Pancreas (tissue), 10 donors: ENCODE measurements around the gene TNFRSF21. TPM values are rescaled to one million over a fixed set of nuclear protein-coding genes. Genes with fewer than 3 reads are reported as not detected.

Experiments used
- ATAC-seq, 4 donors: fragments of 200-7000 bp; cut with Tn5 transposase; one replicate each; pipeline versions ENCODE4 v1.8.0 to v1.9.1; 2020; ENCODE audit warnings: mild to moderate bottlenecking in 4 of 4, moderate library complexity in 4 of 4
- DNase-seq, 6 donors: peaks; one replicate each; pipeline ENCODE4 v3.0.0-alpha.2; 2020
- FAIRE-seq: peaks from 2 replicates; lab custom pipeline; 2012; peaks lifted over from hg19 to GRCh38; lab: Jason Lieb, UNC
- H3K27ac ChIP-seq, 4 donors: fragments of 200-600 bp; sonication (generic); 1 replicate in 3 of 4; 2 replicates in 1 of 4; pipeline versions ENCODE4 v1.5.0 to v1.8.0; 2020
- H3K27me3 ChIP-seq, 4 donors: fragments of 200-600 bp; one replicate each; pipeline ENCODE4 v1.8.0; 2021
- H3K36me3 ChIP-seq, 3 donors: fragments of 200-600 bp; sonication (generic) in 1 of 3; one replicate each; pipeline versions ENCODE4 v1.5.0 to v1.8.0; 2020 to 2021
- H3K4me1 ChIP-seq, 3 donors: fragments of 200-600 bp; one replicate each; pipeline ENCODE4 v1.8.0; 2021
- H3K4me3 ChIP-seq, 4 donors: fragments of 200-600 bp; sonication (generic) in 2 of 4; one replicate each; pipeline versions ENCODE4 v1.5.0 to v1.8.0; 2020 to 2021
- H3K9me3 ChIP-seq, 4 donors: fragments of 200-600 bp; one replicate each; pipeline ENCODE4 v1.8.0; 2021
- WGBS, 2 donors: extraction: QIAGEN DNeasy Blood & Tissue Kit; methylation state at CpG; one replicate each; pipeline ENCODE4 v1.1.7; 2013; 5-methylcytosine and 5-hydroxymethylcytosine counted together
- intact Hi-C, 3 donors: fragments of 100-400 bp; cut with DNase I; formaldehyde crosslinking; loops; one replicate each; pipeline versions ENCODE4 v1.11.1 to v1.14.2; 2022
- polyA plus RNA-seq, 2 donors: library from polyadenylated mRNA; stranded (reverse); fragments of 200-250 nt; gene quantifications; one replicate each; pipeline ENCODE4 v1.2.3, GENCODE V29; 2013
- total RNA-seq, 6 donors: library from RNA; stranded (reverse); fragmentation: NEBNext Ultra II Directional in 4 of 6; extraction: Animal tissue kit (Norgen Biotek cat#: 25700) in 4 of 6; gene quantifications; one replicate each; pipeline versions ENCODE4 v1.2.1 to v1.2.4, GENCODE V29; 2021 to 2023
- TF ChIP-seq, protein P1 (sequence below), 4 donors: fragments of 200-600 bp; sonication (generic) in 3 of 4; IDR thresholded peaks; one replicate each; pipeline versions ENCODE4 v1.5.0 to v1.8.0; 2021; ENCODE audit warnings: antibody characterized with exemption in 4 of 4
- donor health status: healthy with polysubstance abuse.
- donor health status: DM: no; HTN: no; CAD: no; lungs with moderate emphysema.
- donor health status: DM: no; HTN: no; CAD: no.
- donor health status: control.
- donor health status: control.
- donor health status: Bipolar disorder and iron deficiency.
- donor health status: DM: yes; HTN: yes; CAD: no.
- donor health status: DM: no; HTN: no; CAD: no.
- donor health status: DM: no; HTN: no; CAD: no.
- donor health status: DM: yes; HTN: yes; CAD: no.

Gene TNFRSF21
- total and polyA plus RNA-seq, 8 donors: 9.7 to 50.1 (median 15.8) TPM

DNA sequence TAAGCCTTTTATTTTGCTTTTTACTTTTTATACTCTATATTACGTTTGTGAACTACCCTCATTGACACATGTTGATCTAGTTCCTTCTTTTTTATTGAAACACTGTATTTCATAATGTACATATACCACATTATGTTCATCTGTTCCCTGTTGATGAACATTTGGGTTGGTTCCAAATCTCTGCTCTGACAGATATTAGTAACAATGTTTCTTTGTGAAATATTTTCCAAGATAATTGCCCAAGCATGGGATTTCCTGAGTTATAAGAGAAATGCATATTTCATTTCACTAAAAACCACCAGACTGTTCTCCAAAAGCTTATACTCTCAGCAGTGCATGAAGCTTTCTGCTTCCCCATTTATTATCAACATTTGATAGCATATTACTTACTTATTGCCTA is 44.2 kb upstream of the TNFRSF21 start:
- intact Hi-C loops: no loop called here
- DNase-seq (no peak), ATAC-seq (no peak), FAIRE-seq (no peak)
- TF ChIP-seq, protein P1, sequence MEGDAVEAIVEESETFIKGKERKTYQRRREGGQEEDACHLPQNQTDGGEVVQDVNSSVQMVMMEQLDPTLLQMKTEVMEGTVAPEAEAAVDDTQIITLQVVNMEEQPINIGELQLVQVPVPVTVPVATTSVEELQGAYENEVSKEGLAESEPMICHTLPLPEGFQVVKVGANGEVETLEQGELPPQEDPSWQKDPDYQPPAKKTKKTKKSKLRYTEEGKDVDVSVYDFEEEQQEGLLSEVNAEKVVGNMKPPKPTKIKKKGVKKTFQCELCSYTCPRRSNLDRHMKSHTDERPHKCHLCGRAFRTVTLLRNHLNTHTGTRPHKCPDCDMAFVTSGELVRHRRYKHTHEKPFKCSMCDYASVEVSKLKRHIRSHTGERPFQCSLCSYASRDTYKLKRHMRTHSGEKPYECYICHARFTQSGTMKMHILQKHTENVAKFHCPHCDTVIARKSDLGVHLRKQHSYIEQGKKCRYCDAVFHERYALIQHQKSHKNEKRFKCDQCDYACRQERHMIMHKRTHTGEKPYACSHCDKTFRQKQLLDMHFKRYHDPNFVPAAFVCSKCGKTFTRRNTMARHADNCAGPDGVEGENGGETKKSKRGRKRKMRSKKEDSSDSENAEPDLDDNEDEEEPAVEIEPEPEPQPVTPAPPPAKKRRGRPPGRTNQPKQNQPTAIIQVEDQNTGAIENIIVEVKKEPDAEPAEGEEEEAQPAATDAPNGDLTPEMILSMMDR (IDR thresholded peaks at IDR 0.05): no peak
- H3K27me3 ChIP-seq: no peaks in the 10 kb centered on the region
- no peaks in the 10 kb centered on the region for H3K36me3 ChIP-seq
- no peak overlapping the region for H3K4me3 ChIP-seq
- no peaks in the 10 kb centered on the region for H3K9me3 ChIP-seq
- H3K4me1 ChIP-seq: no peaks in the 10 kb centered on the region
- no peak overlapping the region for H3K27ac ChIP-seq
- 58% methylated on average over 1 of the region's 1 CpG for WGBS, 2 donors

DNA sequence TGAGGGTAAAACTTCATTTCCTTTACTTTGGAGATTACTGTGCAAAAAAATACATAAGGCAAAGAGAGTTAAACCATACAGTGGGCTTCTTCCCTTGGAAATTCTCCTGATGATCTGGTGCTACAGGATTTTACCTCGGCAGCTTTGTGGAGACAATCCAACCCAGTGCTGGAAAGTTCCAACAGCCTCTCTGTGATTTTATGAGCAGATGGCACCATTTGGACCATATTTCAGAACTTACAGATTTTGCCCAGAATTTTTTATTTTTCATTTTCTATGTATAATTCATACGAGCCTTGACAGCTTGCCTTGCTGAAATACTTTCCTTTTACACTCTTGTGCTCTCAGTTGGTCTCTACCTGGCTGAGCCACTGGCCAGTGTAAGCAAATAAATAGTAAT is 43.3 kb upstream of the TNFRSF21 start:
- DNase-seq (no peak), FAIRE-seq (no peak), ATAC-seq (no peak)
- intact Hi-C loops: no loop called here
- Histone ChIP-seq H3K9me3 (no peaks in the 10 kb centered on the region), H3K27ac (no peak overlapping the region), H3K4me3 (no peak overlapping the region), H3K36me3 (no peaks in the 10 kb centered on the region), H3K4me1 (no peaks in the 10 kb centered on the region), H3K27me3 (no peaks in the 10 kb centered on the region)
- TF ChIP-seq, protein P1 (IDR thresholded peaks at IDR 0.05): no peak
- WGBS, 2 donors: 67 to 85% methylated on average over 2 of the region's 2 CpGs

- WGBS, 2 donors: 85 to 87% methylated on average over 5 of the region's 5 CpGs
- intact Hi-C loops: no loop called here
- no peaks in the 10 kb centered on the region for H3K9me3 ChIP-seq
Observed at GRCh38 chr6:47352194-47352920, 42.7 kb upstream of the TNFRSF21 start.

DNA sequence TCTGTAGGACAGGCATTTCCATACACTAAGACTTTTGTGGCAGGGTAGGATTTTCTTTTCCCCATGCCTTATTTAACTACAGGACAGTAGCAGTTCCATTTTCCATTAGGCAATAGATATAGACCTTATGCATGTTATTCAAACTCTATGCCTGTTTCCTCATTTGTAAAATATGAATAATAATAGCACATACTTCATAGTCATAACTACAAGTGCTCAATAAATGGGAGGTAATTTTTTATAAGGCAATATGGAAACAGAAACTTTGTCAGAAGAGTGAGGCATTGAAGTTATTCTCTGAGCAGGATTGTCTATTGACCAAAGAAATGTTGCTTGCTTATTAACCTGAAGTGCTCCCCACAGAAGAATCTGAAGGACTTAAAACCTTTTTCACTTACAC is 41.9 kb upstream of the TNFRSF21 start:
- Histone ChIP-seq H3K36me3 (no peaks in the 10 kb centered on the region), H3K4me3 (no peak overlapping the region), H3K27me3 (no peaks in the 10 kb centered on the region), H3K9me3 (no peaks in the 10 kb centered on the region), H3K4me1 (no peaks in the 10 kb centered on the region), H3K27ac (no peak overlapping the region)
- TF ChIP-seq, protein P1 (IDR thresholded peaks at IDR 0.05): no peak
- intact Hi-C loops: no loop called here
- no peak for FAIRE-seq
- no peak for DNase-seq
- no peak for ATAC-seq

More at GRCh38 chr6:47352194-47352920, 42.7 kb upstream of the TNFRSF21 start:
- no peaks in the 10 kb centered on the region for H3K36me3 ChIP-seq
- no peaks in the 10 kb centered on the region for H3K27me3 ChIP-seq
- DNase-seq: no peak
- no peak overlapping the region for H3K4me3 ChIP-seq
- H3K4me1 ChIP-seq: no peaks in the 10 kb centered on the region
- no peak overlapping the region for H3K27ac ChIP-seq
- TF ChIP-seq, protein P1 (IDR thresholded peaks at IDR 0.05): no peak
- no peak for ATAC-seq
- no peak for FAIRE-seq

DNA sequence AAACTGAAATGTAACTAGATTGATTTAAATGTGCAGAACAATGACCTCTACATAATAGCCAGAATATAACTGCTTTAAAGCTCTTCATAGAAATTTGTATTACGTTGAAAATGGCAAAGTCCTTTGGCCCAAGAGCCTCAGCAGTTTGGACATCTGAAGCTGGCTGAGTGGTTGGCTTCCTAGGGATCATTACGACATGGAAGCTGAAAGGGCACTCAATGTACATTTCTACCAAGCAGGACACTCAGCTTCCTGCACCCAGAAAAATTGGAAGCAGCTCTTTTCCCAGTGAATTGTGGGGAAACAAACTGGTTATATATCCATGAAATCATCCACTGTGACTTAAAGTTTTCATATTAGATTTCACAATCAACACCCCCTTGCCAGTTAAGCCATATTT is 40.2 kb upstream of the TNFRSF21 start:
- Histone ChIP-seq H3K27ac (no peak overlapping the region), H3K4me3 (no peak overlapping the region), H3K36me3 (no peaks in the 10 kb centered on the region), H3K9me3 (no peaks in the 10 kb centered on the region), H3K4me1 (no peaks in the 10 kb centered on the region), H3K27me3 (no peaks in the 10 kb centered on the region)
- intact Hi-C loops: no loop called here
- TF ChIP-seq, protein P1 (IDR thresholded peaks at IDR 0.05): no peak
- FAIRE-seq (no peak), DNase-seq (no peak), ATAC-seq (no peak)
- WGBS, 2 donors: 82 to 85% methylated on average over 2 of the region's 2 CpGs
